T-cell (primary cell): Measurements from ENCODE around the gene GLIS2. TPM values are rescaled to one million over a fixed set of nuclear protein-coding genes. Genes with fewer than 3 reads are reported as not detected.

Experiments
- ATAC-seq, 4 experiments: fragments of 200-7000 bp in 3 of 4; fragments of 150-1000 bp in 1 of 4; cut with Tn5 transposase; replicated peaks in 1 of 4; 1 replicate in 3 of 4; 2 replicates in 1 of 4; pipeline ENCODE4 v1.10.0; 2021; ENCODE audit warnings: moderate library complexity in 3 of 4, mild to moderate bottlenecking in 2 of 4, moderate number of reproducible peaks in 1 of 4
- CTCF ChIA-PET, 2 donors: fragments of 300-600 bp; sonication (Branson Sonifier 250); formaldehyde crosslinking; loops; one replicate each; lab custom pipeline; 2022; ENCODE audit warnings: antibody characterized with exemption in 2 of 2; lab: Charles Lee
- POLR2A ChIA-PET, 2 donors: fragments of 300-600 bp; sonication (Branson Sonifier 250); formaldehyde crosslinking; loops; one replicate each; lab custom pipeline; 2022; ENCODE audit warnings: antibody characterized with exemption in 2 of 2; lab: Charles Lee
- DNase-seq, 35 experiments: peaks; one replicate each; pipeline versions ENCODE4 v3.0.0 to v3.0.0-alpha.2; 2013 to 2023
- H3K27ac ChIP-seq: one replicate; pipeline ENCODE4 v1.5.1; 2013; ENCODE audit warnings: low read length
- H3K27me3 ChIP-seq, 2 experiments: replicated peaks in 1 of 2; 1 replicate in 1 of 2; 2 replicates in 1 of 2; pipeline versions ENCODE4 v1.6.1 to v1.7.0; 2013; ENCODE audit warnings: low read length in 1 of 2, mixed read lengths in 1 of 2; ENCODE audit not compliant: control insufficient read depth in 2 of 2, insufficient read depth in 2 of 2; ENCODE audit errors: extremely low read depth in 1 of 2
- H3K36me3 ChIP-seq, 2 donors: 1 replicate in 1 of 2; 2 replicates in 1 of 2; pipeline versions ENCODE4 v1.6.1 to v1.7.0; 2013; ENCODE audit warnings: low read length in 1 of 2; ENCODE audit not compliant: control insufficient read depth in 2 of 2, insufficient read depth in 1 of 2; ENCODE audit errors: extremely low read depth in 1 of 2
- H3K4me1 ChIP-seq, 2 experiments: 1 replicate in 1 of 2; 2 replicates in 1 of 2; pipeline versions ENCODE4 v1.6.1 to v1.7.0; 2013; ENCODE audit warnings: low read length in 2 of 2, mixed read lengths in 1 of 2; ENCODE audit not compliant: insufficient read depth in 2 of 2, control insufficient read depth in 1 of 2; ENCODE audit errors: extremely low read depth in 1 of 2
- H3K4me3 ChIP-seq, 2 donors: 1 replicate in 1 of 2; 2 replicates in 1 of 2; pipeline versions ENCODE4 v1.5.1 to v1.7.0; 2013; ENCODE audit warnings: mild to moderate bottlenecking in 2 of 2, low read length in 1 of 2, moderate library complexity in 1 of 2; ENCODE audit not compliant: control insufficient read depth in 1 of 2; ENCODE audit errors: extremely low read depth in 1 of 2
- H3K9me3 ChIP-seq: 2 replicates; pipeline ENCODE4 v1.7.0; 2013
- H3K27ac Mint-ChIP-seq, 2 donors: one replicate each; pipeline ENCODE4 v1.8.0; 2020 to 2021; ENCODE audit warnings: mild to moderate bottlenecking in 2 of 2, mixed read lengths in 2 of 2
- H3K27me3 Mint-ChIP-seq, 2 donors: one replicate each; pipeline ENCODE4 v1.8.0; 2021 to 2022; ENCODE audit warnings: mixed read lengths in 2 of 2
- H3K36me3 Mint-ChIP-seq: one replicate; pipeline ENCODE4 v1.8.0; 2021; ENCODE audit warnings: mixed read lengths
- H3K4me1 Mint-ChIP-seq, 3 donors: one replicate each; pipeline ENCODE4 v1.8.0; 2020 to 2022; ENCODE audit warnings: mixed read lengths in 3 of 3, mild to moderate bottlenecking in 1 of 3
- H3K4me3 Mint-ChIP-seq, 3 donors: one replicate each; pipeline ENCODE4 v1.8.0; 2020 to 2022; ENCODE audit warnings: mild to moderate bottlenecking in 3 of 3, mixed read lengths in 3 of 3, moderate library complexity in 3 of 3
- H3K9me3 Mint-ChIP-seq, 3 donors: one replicate each; pipeline ENCODE4 v1.8.0; 2020 to 2022; ENCODE audit warnings: mixed read lengths in 3 of 3
- WGBS: methylation state at CpG from one replicate; pipeline ENCODE4 v1.1.5; 2013; ENCODE audit warnings: missing lambda C conversion rate; ENCODE audit not compliant: insufficient coverage; 5-methylcytosine and 5-hydroxymethylcytosine counted together
- total RNA-seq, 35 experiments: library from RNA in 6 of 35; stranded (reverse) in 6 of 35; fragments of 120-200 nt in 1 of 35; gene quantifications; one replicate each; pipeline versions ENCODE4 v1.2.1 to v1.2.4 and lab custom pipeline; 2013 to 2026

GLIS2 gene
- total RNA-seq, 5 donors from 2014 or later (not counting 1 experiment from before 2014, with no cell fraction given) = 0.18 to 0.20 (median 0.19) TPM; not detected in 2

DNA sequence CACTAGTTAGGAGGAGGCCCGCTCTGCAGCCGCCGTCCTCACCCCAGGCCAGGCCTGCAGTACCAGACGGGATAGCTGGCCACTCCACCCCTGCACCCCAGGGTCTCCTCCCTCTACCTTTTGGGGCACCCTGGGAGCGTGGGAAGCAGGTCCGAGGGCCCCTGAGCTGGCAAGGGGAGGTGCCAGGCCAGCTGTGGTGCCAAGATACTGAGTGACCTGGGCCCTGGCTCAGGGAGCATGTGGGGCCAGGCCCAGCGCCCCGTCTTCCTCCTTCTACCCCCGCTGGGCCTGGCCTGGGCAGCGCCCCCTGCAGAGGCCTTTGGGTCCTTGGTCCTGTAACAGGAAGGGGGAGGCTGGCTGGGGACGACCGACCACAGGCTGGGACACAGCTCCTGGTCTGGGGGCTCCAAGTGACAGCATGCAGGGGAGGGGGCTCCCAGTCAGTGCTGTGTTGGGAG lies 22.3 kb downstream of the GLIS2 start:
- H3K27me3 ChIP-seq = peaks cover 0 to 4% of the 10 kb centered on the region in 2 experiments
- DNase-seq (no peak), ATAC-seq (no peak)
- H3K4me3 ChIP-seq = no peak overlapping the region
- H3K9me3 ChIP-seq = no peaks in the 10 kb centered on the region
- H3K27ac ChIP-seq = no peak overlapping the region
- no peaks in the 10 kb centered on the region for H3K9me3 Mint-ChIP-seq
- no peaks in the 10 kb centered on the region for H3K36me3 Mint-ChIP-seq
- peaks cover 19 to 27% of the 10 kb centered on the region in 2 donors for H3K36me3 ChIP-seq
- ChIA-PET POLR2A (no interaction called here), CTCF (no interaction called here)
- H3K4me1 ChIP-seq = peaks cover 0 to 10% of the 10 kb centered on the region in 2 experiments
- no peak overlapping the region for H3K27ac Mint-ChIP-seq
- H3K4me1 Mint-ChIP-seq = no peaks in the 10 kb centered on the region
- H3K4me3 Mint-ChIP-seq = no peak overlapping the region
- H3K27me3 Mint-ChIP-seq = no peaks in the 10 kb centered on the region
- 93% methylated on average over 10 of the region's 12 CpGs for WGBS

DNA sequence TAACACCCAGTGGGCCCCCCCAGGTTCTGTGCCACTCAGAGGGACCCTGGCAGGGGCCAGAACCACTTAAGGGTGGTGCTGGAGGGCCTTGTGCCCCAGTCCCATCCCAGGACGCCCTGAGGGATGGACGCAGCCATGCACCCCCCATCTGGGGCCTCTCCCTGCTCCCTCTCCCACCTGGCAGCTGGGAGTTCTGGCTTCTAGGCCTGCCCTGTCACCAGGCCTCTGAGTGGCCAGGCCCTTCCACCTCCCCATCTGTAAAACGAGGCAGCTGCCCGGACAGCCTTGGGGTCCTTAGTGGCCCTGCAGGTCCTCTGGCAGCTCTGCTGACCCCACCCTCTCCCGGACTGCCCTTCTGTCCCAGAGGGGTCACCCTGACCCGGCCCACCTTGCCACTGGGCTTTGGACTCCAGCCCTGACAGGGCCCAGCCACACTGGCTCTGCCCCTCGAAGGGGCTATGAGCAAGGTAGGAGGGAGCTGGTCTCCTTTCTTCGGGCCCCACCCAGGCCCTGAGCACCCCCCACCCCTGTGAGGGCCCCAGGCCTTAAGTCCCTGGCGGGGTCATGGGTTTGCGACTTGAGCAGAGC lies 22.9 kb downstream of the GLIS2 start:
- H3K27ac Mint-ChIP-seq = no peak overlapping the region
- Histone ChIP-seq H3K9me3 (no peaks in the 10 kb centered on the region), H3K4me1 (peaks cover 0 to 11% of the 10 kb centered on the region in 2 experiments), H3K27ac (no peak overlapping the region), H3K36me3 (peaks cover 19 to 30% of the 10 kb centered on the region in 2 donors), H3K4me3 (no peak overlapping the region), H3K27me3 (no peaks in the 10 kb centered on the region)
- no peak for ATAC-seq
- H3K36me3 Mint-ChIP-seq = no peaks in the 10 kb centered on the region
- no peaks in the 10 kb centered on the region for H3K9me3 Mint-ChIP-seq
- H3K4me1 Mint-ChIP-seq = peaks cover 0 to 5% (median 4%) of the 10 kb centered on the region in 3 donors
- 86% methylated on average over 7 of the region's 10 CpGs for WGBS
- CTCF ChIA-PET = no interaction called here
- no peak overlapping the region for H3K4me3 Mint-ChIP-seq
- H3K27me3 Mint-ChIP-seq = no peaks in the 10 kb centered on the region
- POLR2A ChIA-PET = no interaction called here
- DNase-seq = no peak

DNA sequence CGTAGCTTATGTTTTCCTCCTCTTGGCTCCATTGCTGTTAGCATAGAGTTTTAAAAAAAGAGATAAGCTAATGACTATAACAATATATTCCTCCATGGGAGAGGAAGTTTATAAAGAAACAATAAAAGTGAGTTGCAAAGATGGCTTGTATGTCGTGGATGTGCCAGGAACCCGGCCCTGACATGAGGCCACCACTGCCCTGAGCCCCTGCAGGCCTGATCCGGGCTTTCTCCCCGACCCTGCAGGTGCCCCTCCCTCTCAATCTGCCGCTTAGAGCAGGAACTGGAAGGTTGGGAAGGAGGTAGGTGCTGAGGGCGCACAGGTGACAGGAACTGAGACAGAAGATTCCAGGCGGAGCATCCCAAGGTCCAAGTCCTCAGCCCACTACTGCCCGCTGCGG lies 23.6 kb downstream of the GLIS2 start:
- Histone ChIP-seq H3K4me1 (peaks cover 0 to 13% of the 10 kb centered on the region in 2 experiments), H3K4me3 (no peak overlapping the region), H3K36me3 (peaks cover 19 to 30% of the 10 kb centered on the region in 2 donors), H3K27ac (no peak overlapping the region), H3K27me3 (no peaks in the 10 kb centered on the region), H3K9me3 (no peaks in the 10 kb centered on the region)
- Mint-ChIP-seq H3K9me3 (no peaks in the 10 kb centered on the region), H3K4me1 (peaks cover 0 to 7% (median 5%) of the 10 kb centered on the region in 3 donors), H3K4me3 (no peak overlapping the region), H3K36me3 (no peaks in the 10 kb centered on the region), H3K27ac (no peak overlapping the region), H3K27me3 (no peaks in the 10 kb centered on the region)
- POLR2A ChIA-PET = interaction anchor here (0.6 kb wide), 4 partner anchors 48 to 209 kb away, joined by 3 to 6 read pairs (median 4); no protein-coding TSS in a partner anchor
- DNase-seq = no peak
- CTCF ChIA-PET = interaction anchor here in 1 of 2 donors (0.6 kb wide), 1 partner anchor 52 kb away, joined by 4 read pairs; no protein-coding TSS in a partner anchor
- 96% methylated on average over 5 of the region's 10 CpGs for WGBS
- ATAC-seq = no peak

DNA sequence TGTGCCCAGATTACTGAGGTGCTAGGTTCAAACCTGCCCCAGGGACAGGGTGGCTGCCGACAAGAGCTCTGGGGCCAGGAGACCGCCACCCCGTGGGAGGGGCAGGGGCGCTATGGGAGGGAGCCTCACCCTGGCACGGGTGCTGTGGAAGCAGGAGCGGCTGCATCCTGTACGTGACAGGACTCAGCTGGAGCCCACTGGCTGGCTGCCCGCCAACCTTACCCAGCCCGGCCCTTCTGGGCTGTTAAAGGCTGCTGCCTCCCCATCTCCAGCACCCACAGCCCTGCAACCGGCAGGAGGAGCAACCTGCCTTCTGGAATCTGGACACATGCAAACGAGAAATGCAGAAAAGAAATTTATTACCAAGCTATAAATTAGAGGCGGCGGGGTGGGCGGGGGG lies 24.0 kb downstream of the GLIS2 start:
- Mint-ChIP-seq H3K4me3 (no peak overlapping the region), H3K27ac (no peak overlapping the region), H3K27me3 (no peaks in the 10 kb centered on the region), H3K36me3 (no peaks in the 10 kb centered on the region), H3K9me3 (no peaks in the 10 kb centered on the region), H3K4me1 (peaks cover 0 to 9% (median 7%) of the 10 kb centered on the region in 3 donors)
- no peak overlapping the region for H3K27ac ChIP-seq
- ATAC-seq (no peak), DNase-seq (no peak)
- H3K9me3 ChIP-seq = no peaks in the 10 kb centered on the region
- no peaks in the 10 kb centered on the region for H3K27me3 ChIP-seq
- H3K36me3 ChIP-seq = peaks cover 19 to 30% of the 10 kb centered on the region in 2 donors
- CTCF ChIA-PET = interaction anchor here in 1 of 2 donors (0.6 kb wide), 1 partner anchor 53 kb away, joined by 4 read pairs; no protein-coding TSS in a partner anchor
- no peak overlapping the region for H3K4me3 ChIP-seq
- 77% methylated on average over 14 of the region's 14 CpGs for WGBS
- POLR2A ChIA-PET = interaction anchor here (0.6 kb wide), 4 partner anchors 49 to 209 kb away, joined by 3 to 6 read pairs (median 4); no protein-coding TSS in a partner anchor
- H3K4me1 ChIP-seq = peaks cover 0 to 13% of the 10 kb centered on the region in 2 experiments

DNA sequence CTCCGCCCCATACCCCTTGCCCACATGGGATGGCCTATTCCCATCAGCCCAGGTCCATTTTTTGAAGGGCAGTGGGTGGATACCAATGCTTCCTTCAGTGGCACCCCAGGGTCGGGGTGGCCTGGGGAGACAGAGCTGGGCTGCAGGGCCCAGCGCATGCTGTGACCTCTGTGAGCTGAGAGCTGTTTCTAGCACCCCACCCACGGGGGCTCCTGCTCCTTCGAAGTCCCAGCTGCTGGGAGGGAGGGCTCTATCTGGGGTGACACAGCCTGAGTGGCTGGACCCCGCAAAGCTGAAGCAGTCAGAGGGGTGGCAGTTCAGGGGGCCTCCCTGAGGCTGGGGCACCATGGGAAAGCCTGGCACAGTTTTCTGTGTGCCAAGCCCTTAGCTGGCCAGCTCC lies 24.6 kb downstream of the GLIS2 start:
- ATAC-seq = no peak
- CTCF ChIA-PET = interaction anchor here in 1 of 2 donors (0.5 kb wide), 1 partner anchor 28 kb away, joined by 5 read pairs; no protein-coding TSS in a partner anchor
- Mint-ChIP-seq H3K9me3 (no peaks in the 10 kb centered on the region), H3K36me3 (no peaks in the 10 kb centered on the region), H3K27ac (no peak overlapping the region), H3K27me3 (no peaks in the 10 kb centered on the region), H3K4me1 (peaks cover 0 to 13% (median 10%) of the 10 kb centered on the region in 3 donors), H3K4me3 (no peak overlapping the region)
- H3K4me1 ChIP-seq = peaks cover 0 to 10% of the 10 kb centered on the region in 2 experiments
- WGBS = 88% methylated on average over 5 of the region's 6 CpGs
- H3K27me3 ChIP-seq = no peaks in the 10 kb centered on the region
- H3K36me3 ChIP-seq = peaks cover 19 to 30% of the 10 kb centered on the region in 2 donors
- H3K9me3 ChIP-seq = no peaks in the 10 kb centered on the region
- no peak overlapping the region for H3K27ac ChIP-seq
- H3K4me3 ChIP-seq = no peak overlapping the region
- DNase-seq = no peak
- POLR2A ChIA-PET = no interaction called here

DNA sequence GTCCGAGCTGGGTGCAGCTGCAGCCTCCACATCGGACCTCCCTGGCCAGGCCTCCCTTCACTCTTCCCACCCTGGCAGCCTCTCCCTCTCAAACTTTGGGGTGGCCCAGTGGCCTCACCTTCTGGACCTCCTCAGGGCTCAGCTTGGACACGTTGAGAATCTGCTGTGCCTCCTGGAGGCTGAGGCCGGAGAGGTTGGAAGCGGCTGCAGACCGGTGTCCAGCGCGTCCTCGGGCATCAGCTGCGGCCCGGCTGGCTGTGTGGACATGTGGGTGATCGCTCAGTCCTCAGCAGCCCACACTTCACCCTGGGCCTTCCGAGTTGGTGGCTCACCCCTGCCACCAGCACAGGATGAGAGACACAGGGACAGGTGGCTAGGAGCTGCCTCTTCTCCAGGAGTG lies 25.4 kb downstream of the GLIS2 start:
- Histone ChIP-seq H3K27ac (no peak overlapping the region), H3K4me3 (no peak overlapping the region), H3K27me3 (no peaks in the 10 kb centered on the region), H3K36me3 (peaks cover 19 to 30% of the 10 kb centered on the region in 2 donors), H3K9me3 (no peaks in the 10 kb centered on the region), H3K4me1 (peaks cover 0 to 10% of the 10 kb centered on the region in 2 experiments)
- DNase-seq (no peak), ATAC-seq (no peak)
- no peaks in the 10 kb centered on the region for H3K27me3 Mint-ChIP-seq
- ChIA-PET POLR2A (no interaction called here), CTCF (interaction anchor here (0.6 kb wide), 2 partner anchors 15 to 343 kb away, joined by 3 to 7 read pairs; no protein-coding TSS in a partner anchor)
- WGBS = 94% methylated on average over 12 of the region's 13 CpGs
- no peaks in the 10 kb centered on the region for H3K36me3 Mint-ChIP-seq
- peaks cover 0 to 19% (median 15%) of the 10 kb centered on the region in 3 donors for H3K4me1 Mint-ChIP-seq
- H3K27ac Mint-ChIP-seq = no peak overlapping the region
- no peak overlapping the region for H3K4me3 Mint-ChIP-seq
- no peaks in the 10 kb centered on the region for H3K9me3 Mint-ChIP-seq
